Mesothelial cell of epicardium (in vitro differentiated cells): ENCODE measurements around the gene BMP2K. TPM values are rescaled to one million over a fixed set of nuclear protein-coding genes. Genes with fewer than 3 reads are reported as not detected.

Experiments
- DNase-seq, 2 experiments: peaks; one replicate each; pipeline ENCODE4 v3.0.0; 2021; ENCODE audit warnings: low spot score in 2 of 2; ENCODE audit not compliant: unreplicated experiment in 2 of 2
- H3K27ac Mint-ChIP-seq: 2 replicates; pipeline ENCODE4 v1.8.0; 2021; ENCODE audit warnings: mixed read lengths
- H3K27me3 Mint-ChIP-seq: 2 replicates; pipeline ENCODE4 v1.8.0; 2021; ENCODE audit warnings: low read depth, mixed read lengths
- H3K36me3 Mint-ChIP-seq: 2 replicates; pipeline ENCODE4 v1.8.0; 2021; ENCODE audit warnings: mixed read lengths
- H3K4me1 Mint-ChIP-seq: 2 replicates; pipeline ENCODE4 v1.8.0; 2021; ENCODE audit warnings: mixed read lengths
- H3K4me3 Mint-ChIP-seq: 2 replicates; pipeline ENCODE4 v1.8.0; 2021; ENCODE audit warnings: mild to moderate bottlenecking, moderate library complexity, mixed read lengths
- H3K9me3 Mint-ChIP-seq: 2 replicates; pipeline ENCODE4 v1.8.0; 2021; ENCODE audit warnings: mixed read lengths
- total RNA-seq: library from RNA; stranded (reverse); gene quantifications from 3 replicates; pipeline ENCODE4 v1.2.1, GENCODE V29; 2021
- TF ChIP-seq, protein P1 (sequence below): fragments of 200-600 bp; sonication (generic); IDR thresholded peaks from one replicate; pipeline ENCODE4 v1.5.0; 2021; ENCODE audit warnings: antibody characterized with exemption; ENCODE audit not compliant: unreplicated experiment

The BMP2K gene
- total RNA-seq, 1 donor from 2014 or later = 23.2 TPM

DNA sequence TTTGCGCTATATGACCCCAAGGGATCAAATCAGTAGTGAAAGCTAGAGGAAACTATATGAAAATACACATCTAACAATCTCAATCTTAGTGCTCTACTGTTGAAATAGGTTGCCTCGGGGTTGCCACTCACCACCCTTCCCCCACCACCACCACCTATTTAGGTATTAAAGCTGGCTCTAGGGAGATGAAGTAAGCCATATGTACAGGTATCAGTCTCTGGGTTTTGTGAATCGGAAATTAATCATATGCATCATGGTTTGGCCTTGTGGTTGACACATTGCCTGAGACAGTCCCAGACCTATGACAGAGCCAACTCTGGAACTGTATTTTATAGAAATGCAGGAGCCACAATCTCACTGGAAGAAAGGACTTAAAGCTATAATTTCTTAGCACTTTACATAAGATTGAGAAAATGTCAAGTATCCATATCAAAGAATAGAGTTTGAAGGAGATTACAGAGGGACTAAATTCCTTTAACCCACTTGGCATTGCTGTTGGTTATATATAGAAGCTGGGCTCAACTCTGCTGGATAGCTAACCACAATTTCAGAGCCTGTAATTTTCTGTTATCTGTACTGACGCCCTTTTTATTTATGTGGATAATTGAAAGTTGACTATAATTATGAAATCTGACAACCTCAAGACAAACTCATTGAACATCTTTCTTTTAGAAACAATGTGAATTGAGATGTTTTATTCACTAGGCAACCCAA lies 26.7 kb upstream of the BMP2K start:
- no peak for DNase-seq
- Mint-ChIP-seq H3K36me3 (no peaks in the 10 kb centered on the region), H3K9me3 (peaks cover 4% of the 10 kb centered on the region), H3K27ac (no peak overlapping the region), H3K27me3 (no peaks in the 10 kb centered on the region), H3K4me1 (peaks cover 6% of the 10 kb centered on the region), H3K4me3 (no peak overlapping the region)
- TF ChIP-seq, protein P1, sequence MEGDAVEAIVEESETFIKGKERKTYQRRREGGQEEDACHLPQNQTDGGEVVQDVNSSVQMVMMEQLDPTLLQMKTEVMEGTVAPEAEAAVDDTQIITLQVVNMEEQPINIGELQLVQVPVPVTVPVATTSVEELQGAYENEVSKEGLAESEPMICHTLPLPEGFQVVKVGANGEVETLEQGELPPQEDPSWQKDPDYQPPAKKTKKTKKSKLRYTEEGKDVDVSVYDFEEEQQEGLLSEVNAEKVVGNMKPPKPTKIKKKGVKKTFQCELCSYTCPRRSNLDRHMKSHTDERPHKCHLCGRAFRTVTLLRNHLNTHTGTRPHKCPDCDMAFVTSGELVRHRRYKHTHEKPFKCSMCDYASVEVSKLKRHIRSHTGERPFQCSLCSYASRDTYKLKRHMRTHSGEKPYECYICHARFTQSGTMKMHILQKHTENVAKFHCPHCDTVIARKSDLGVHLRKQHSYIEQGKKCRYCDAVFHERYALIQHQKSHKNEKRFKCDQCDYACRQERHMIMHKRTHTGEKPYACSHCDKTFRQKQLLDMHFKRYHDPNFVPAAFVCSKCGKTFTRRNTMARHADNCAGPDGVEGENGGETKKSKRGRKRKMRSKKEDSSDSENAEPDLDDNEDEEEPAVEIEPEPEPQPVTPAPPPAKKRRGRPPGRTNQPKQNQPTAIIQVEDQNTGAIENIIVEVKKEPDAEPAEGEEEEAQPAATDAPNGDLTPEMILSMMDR = no peak

DNA sequence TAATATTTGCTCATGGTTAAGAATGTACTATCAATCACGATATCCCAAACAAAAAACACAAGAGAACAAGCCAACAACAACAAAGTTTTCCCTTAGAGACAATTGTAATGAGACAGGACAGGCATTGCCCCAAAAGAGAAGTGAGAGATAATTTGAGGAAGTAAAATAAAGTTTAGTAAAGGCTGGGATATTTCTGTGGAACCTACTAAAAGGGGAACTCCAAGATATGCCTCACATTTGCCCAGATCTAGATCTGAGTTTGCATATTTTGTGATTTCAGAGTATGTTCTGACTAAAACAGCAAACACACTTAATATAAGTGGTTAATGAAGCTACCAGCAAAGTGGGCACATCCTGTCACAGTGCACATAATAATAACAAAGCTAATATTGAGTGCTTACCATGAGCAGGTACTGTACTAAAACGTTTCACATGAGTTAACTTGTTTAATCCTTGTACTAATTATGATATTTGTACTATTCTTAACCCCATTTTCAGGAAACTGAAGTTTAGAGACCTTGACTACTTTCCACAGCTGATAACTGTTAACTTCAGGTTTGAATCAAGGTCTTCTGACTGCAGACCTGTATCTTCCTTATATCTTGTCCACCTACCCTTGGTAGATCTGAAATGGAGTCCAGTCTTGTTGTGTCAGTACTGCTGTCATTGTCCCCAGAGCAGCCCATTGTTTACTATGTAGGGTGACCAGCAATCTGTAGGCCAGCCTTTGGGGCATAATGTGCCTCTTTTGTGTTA lies 26.0 kb upstream of the BMP2K start:
- TF ChIP-seq, protein P1 = no peak
- H3K36me3 Mint-ChIP-seq = no peaks in the 10 kb centered on the region
- DNase-seq = no peak
- H3K27me3 Mint-ChIP-seq = no peaks in the 10 kb centered on the region
- peaks cover 6% of the 10 kb centered on the region for H3K4me1 Mint-ChIP-seq
- H3K27ac Mint-ChIP-seq = no peak overlapping the region
- peaks cover 4% of the 10 kb centered on the region for H3K9me3 Mint-ChIP-seq
- H3K4me3 Mint-ChIP-seq = no peak overlapping the region

DNA sequence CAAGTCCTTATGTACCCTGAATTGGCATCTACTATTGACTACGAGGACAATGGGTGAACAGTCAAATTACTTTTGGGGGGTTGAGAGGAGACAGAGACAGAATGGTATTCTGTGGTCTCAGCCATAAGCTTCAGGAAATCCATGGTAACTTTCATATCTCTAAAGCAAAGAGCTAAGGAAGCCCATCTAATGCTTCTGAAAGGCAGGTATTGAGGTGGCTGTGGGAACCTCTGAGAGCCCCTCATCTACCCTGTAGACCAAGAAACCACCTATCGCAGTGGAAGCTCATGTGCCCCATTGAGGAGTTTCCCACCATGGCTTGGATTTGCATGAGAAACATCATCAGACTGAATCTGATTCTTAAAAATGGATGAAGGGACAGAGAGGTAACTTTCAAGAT lies 23.1 kb upstream of the BMP2K start:
- Mint-ChIP-seq H3K36me3 (no peaks in the 10 kb centered on the region), H3K9me3 (no peaks in the 10 kb centered on the region), H3K4me3 (no peak overlapping the region), H3K27me3 (no peaks in the 10 kb centered on the region), H3K27ac (no peak overlapping the region), H3K4me1 (peaks cover 1% of the 10 kb centered on the region)
- no peak for DNase-seq
- TF ChIP-seq, protein P1 = no peak

DNA sequence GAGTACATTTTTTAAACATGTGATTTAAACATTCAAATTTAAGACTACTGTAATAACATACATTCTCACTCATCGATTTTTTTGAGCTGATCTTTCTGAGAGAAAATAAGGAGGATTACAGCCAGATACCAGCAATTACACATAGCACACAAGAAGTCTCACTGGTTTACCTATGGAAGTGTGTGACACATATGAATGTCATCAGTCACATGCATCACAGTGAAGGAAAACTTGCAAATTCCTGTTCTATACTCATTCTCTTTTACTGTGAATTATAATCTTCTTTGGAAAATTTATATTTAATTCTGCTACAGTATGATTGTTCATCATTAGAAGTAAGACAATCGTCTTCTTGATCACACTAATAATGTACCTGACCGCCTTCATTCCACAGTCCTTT lies 21.3 kb upstream of the BMP2K start:
- H3K36me3 Mint-ChIP-seq = no peaks in the 10 kb centered on the region
- no peak overlapping the region for H3K27ac Mint-ChIP-seq
- no peaks in the 10 kb centered on the region for H3K27me3 Mint-ChIP-seq
- no peak for DNase-seq
- H3K4me3 Mint-ChIP-seq = no peak overlapping the region
- no peaks in the 10 kb centered on the region for H3K9me3 Mint-ChIP-seq
- TF ChIP-seq, protein P1 = no peak
- H3K4me1 Mint-ChIP-seq = no peaks in the 10 kb centered on the region

DNA sequence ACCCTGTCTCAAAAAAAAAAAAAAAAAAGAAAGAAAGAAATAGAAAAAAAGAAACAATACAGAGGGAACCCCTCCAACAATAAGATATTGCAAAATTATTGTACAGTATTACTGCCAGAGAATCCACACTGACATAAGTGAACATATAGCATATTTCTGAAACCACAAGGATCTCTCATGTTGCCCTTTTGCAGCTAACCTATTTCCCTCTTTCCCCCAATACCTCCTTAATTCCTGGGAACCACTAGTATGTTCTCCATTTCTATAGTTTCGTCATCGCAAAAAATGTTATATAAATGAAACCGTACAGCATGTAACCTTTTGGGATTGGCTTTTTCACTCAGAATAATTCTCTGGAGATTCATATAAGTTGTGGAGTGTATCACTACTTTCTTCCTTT lies 20.0 kb upstream of the BMP2K start:
- DNase-seq = no peak
- Mint-ChIP-seq H3K36me3 (no peaks in the 10 kb centered on the region), H3K9me3 (no peaks in the 10 kb centered on the region), H3K4me3 (no peak overlapping the region), H3K4me1 (no peaks in the 10 kb centered on the region), H3K27ac (no peak overlapping the region), H3K27me3 (no peaks in the 10 kb centered on the region)
- TF ChIP-seq, protein P1 = no peak
